ENCODE results near the gene KCNA1.
"Not testable (repeated sequence)": the region's sequence is repeated elsewhere in the genome, so short reads cannot be mapped to it uniquely, and the experiment has no call there.

KCNA1 gene

DNA sequence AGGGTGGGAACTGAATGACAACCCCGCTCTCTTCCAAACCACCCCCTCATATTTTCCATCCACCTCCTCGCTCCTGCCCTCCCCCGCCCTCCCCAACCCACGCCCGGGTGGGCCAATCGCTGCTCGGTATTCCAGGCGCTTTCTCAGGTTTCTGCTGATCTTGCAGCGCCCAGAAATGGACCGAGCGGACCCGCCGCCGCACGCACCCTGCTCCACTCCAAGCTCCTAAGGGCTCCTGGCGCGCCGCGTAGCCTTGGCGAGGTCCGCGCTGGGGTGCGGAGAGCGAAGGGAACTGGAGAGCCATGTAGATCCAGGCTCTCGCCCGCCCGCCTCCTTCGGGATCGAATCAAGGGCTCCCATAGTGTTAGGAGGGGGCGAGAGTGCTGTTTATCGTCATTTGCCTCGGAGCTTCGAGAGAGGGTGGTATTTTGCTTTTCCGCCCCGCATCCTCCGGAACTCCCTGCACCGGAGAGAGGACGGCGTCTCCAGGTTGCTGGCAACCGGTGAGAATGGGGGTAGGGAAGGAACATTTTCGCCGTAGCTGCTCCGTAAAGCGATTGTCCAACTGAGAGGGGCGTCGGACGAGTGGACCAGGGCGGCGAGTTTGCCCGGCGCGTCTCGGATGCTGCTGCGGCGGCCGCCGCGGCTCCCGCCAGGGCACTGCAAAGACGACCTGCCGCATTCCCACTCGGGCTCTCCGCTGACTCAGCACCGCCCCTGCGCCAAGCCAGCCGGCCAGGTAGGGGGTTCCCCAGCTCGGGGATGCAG is at the start of gene KCNA1:
Gene KCNA1, plus strand, starts transcription at position 172 of the 768 bp plus-strand sequence. CDS start 1,474 bp downstream, outside the sequence.
- no peak for DNase-seq (ENCODE audit: low read depth in 2 of 2)

DNA sequence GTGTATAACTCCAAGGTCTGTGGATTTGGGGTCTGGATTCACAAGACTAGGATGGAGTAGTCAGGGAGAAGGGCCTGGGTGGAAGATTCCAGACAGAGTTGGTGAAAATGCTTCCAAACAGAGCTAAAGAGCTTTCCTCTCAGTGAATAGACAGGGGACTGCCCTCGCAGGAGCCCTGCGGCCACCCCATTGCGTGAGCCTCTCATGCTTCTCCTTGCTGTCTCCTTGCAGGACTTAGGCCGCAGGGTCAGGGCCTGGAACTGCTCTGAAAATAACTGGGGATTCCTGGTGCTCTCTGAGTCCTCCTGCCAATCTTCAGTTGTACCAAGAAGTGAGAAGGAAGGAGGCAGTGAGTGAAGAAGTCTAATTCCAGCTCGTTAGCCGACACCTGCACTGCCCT is 49.0 kb upstream of the KCNA1 start:
- DNase-seq (ENCODE audit: low read depth in 2 of 2): no peak

DNA sequence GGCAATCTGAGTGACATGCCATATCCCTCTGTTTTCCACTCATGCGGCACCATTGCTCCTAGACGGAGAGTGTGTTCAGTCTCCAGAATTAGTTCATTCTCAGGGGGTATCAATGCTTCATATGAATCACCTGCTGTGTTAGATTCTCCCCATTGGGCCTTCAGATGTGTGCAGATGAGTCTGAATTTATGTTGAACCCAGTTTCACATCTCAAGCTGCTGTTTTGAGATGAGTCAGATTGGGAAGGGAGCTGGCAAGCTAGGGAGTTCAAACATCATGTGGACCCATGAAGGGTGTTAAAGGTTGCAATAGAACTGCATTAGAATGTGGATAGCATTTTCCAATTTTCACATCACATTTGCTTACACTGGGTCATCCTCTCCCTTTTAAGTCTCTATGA is 46.9 kb upstream of the KCNA1 start:
- DNase-seq (ENCODE audit: low read depth in 2 of 2): no peak

DNA sequence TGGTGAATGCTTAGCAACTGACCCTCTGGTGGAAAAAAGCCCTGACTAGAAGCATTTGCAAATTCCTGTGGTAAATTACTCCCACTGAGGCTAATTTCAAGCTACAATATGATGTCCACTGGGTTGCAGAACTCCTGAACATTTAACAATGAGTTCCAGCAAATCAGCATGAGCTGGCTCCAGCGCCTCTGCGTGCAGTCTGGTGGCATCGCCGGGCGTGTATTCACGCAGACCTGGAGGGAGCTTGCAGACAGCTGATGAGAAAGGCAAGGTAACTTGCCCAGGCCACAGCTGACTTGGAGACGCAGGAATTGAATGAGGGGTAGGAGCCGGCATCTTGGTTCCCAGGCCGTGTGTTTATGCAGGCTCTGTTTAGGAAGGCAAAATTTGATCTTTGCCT is 45.1 kb upstream of the KCNA1 start:
- DNase-seq (ENCODE audit: low read depth in 2 of 2): no peak

DNA sequence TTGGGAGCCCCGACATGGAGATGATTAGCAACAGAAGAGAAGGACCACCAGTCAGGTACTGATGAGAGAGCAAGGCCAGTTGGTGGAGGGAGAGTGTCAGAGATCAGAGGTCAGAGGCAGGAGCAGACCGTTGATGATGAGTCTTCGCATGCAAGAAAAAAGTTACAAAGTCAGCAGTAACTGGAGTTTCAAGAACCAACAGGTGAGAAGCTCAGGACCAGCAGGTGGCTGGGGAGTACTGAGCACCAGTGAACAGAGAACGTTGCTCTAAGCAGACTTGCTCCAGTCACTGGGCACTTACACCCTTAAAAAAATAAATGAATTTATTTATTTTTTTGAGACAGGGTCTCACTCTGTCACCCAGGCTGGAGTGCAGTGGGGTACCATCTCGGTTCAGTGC is 44.5 kb upstream of the KCNA1 start:
- DNase-seq (ENCODE audit: low read depth in 2 of 2): no peak

DNA sequence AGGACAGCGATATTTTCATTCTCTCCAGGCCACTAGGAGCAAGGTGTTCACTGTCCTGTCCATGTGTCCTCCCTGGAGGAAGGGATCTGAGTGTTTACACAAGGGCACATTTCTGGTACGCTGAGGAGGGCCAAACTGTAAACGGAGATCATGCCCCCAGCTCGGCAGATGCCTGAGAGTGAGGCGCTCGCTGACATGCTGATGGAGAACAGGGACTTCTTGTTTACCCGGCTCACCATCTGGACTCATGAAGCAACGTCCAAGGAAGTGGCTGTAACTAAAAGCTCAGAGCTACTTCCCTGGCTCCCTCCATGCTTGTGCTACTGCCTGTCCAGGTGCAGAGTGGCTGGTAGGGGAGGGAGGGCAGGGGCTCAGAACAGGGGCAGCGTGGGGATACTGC is 43.4 kb upstream of the KCNA1 start:
- DNase-seq (ENCODE audit: low read depth in 2 of 2): no peak

DNA sequence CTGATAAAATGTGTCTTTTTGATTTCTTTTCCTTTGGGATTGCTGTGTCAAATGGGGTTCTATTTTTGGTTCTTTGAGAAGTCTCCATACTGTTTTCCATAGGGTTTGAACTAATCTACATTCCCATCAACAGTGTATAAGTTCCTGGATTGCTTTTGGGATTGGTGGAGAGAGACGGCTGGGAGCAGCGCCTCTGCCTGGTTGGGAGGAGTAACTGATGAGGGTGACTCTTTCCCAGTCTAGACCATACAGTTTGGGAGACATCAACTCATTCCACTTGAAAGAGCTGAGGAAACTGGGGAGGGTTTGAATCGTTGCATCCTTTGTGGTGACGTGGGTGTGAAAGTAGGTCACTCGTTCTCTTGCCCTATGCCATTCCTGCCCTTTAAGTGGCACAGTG is 42.3 kb upstream of the KCNA1 start:
- no peak for DNase-seq (ENCODE audit: low read depth in 2 of 2)

DNA sequence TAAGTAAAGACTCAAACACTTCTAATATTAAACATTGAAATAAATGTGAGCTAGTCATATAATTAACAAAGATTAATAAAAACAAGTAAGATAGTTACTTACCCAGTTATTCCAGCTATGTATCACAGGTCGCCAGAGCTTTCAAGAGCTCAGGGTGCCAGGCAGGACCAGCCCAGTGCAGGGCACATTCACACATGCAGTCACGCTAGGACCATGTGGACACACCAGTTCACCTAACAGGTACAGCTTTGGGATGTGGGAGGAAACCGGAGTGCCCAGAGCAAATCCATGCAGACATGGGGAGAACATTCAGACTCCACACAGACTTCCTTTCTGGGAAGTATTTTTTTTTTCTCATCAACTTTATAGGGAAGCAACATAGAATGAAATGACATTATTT is 39.3 kb upstream of the KCNA1 start:
- DNase-seq (ENCODE audit: low read depth in 2 of 2): no peak

DNA sequence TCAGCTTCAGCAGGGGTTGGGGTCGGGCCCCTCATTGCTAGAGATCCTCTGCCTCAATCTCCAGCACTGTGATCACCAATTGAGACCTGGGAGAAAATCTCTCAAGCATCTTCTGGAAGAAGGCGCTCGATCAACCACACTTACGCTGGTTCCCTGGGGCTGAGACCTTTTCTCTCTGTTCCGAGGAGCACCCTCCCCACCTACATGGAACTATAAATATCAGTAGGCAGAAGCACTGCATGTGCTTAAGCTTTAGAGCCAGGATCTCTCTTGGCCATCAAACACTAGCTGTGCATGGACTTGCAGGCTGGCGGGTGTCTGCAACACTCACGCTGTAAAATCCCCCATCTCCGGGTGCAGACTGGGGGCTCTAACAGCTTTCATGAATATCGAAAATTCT is 38.2 kb upstream of the KCNA1 start:
- no peak for DNase-seq (ENCODE audit: low read depth in 2 of 2)

DNA sequence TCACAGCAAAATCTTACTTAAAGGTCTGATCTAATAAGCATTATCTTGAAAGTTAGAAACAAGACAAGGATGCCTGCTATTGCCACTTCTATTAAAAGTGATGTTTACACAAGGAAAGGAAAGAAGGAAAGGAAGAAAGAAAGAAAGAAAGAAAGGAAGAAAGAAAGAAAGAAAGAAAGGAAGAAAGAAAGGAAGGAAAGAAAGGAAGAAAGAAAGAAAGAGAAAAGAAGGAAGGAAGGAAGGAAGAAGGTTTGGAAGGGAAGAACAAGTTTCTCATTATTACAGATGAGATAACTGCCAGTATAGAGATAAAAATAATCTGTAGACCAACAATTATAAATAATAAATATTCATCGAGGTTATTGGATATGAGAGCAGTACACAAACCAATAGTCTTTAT is 35.8 kb upstream of the KCNA1 start:
- DNase-seq (ENCODE audit: low read depth in 2 of 2): no peak

DNA sequence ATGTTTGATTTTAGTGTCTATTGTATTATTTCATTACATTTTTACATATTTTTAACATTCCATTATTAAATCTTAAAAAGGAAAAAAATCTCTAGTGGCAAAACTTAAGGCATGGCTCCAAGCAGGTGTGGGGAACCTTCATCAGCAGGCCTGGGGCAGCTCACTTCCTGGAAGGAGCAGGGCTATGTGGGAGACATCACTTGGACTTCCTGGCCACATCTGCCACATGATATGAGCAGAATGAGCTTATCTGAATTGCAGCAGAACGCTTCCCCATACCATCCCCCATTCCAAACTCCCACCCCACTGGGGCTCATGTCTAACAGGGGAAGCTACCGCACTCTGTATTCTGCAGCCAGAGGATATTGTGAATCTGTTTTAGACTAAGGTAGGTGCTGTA is 35.0 kb upstream of the KCNA1 start:
- no peak for DNase-seq (ENCODE audit: low read depth in 2 of 2)

DNA sequence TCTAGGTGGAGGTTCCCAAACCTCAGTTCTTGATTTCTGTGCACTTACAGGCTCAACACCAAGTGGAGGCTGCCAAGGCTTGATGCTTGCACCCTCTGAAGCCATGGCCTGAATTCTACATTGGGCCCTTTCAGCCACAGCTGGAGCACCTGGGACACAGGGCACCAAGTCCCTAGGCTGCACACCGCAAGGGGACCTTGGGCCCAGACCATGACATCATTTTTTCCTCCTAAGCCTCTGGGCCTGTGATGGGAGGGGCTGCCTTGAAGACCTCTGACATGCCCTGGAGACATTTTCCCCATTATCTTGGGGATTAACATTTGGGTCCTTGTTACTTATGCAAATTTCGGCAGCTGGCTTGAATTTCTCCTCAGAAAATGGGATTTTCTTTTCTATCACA is 30.2 kb upstream of the KCNA1 start:
- DNase-seq (ENCODE audit: low read depth in 2 of 2): not testable (repeated sequence)

DNA sequence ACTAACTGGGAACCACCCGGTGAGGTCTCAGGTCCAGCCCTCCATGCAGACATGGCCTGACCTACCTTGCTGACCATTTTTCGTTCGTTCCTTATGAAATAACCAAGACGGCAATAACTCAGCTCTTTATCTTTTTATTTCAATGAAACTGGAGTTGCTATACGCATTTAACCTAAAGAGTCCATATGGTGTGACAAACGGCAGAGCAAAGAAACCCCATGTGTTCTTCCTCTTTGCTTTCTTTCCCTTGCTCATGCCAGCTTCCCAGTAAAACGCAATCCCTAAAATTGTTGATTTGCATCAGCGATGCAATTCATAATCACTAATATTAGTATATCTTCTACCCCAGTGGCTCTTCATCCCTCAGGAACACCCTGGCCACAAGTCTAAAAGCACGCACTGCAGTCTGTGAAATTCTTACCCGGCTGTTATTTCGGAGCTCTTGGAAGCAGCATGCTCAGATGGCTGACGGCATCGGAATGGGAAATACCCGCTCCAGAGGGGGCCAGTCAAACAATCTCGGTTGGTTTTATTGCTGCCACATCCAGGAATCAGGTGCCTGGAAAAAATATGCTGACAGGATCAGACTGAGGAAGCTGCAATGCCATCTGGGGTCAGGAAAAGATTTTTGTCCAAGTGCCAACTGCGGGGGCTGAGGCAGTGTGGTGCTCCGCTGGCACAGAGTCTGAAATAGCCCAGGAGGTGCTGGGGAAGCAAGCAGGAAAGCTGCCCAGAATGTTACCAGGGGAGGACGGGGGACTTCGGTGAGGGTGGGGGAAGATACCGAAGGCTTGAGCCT is 28.2 kb upstream of the KCNA1 start:
- DNase-seq (ENCODE audit: low read depth in 2 of 2): no peak

DNA sequence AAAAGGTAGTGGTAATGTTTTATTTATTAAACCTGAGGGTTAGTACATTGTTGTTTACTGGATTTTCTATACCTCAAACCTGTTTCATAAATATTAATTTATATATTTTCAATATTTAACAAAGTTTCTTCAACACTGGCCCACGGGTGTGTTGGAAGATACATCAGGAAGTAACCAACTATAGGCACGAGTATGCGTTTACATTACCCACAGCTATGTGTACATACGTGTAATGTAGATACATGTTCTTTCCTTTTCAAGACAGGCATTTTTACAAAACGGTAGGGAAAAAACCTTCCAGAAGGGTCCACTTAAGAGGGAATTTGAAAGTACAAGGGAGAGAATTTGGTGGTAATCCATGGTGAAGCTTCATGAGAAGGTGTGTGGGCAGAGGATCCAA is 17.8 kb upstream of the KCNA1 start:
- DNase-seq (ENCODE audit: low read depth in 2 of 2): no peak

DNA sequence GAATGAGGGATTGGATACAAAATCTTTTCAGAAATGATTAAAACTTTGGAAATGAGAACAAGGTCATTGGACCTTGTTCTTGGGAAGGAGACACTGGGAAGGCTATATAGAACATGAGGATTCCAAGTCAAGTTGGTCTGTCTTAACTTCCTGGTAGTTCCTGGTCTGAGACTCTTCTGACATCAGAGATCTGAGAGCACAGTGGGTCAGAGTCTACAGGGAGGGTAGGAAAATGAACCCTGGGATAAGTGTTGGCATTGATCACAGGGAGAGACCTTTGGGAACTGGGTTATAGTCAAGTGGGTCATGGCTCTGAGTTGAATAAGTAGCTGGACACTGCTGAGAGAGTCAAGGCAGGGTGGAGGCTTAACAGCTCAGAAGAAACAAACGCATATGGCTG is 17.3 kb upstream of the KCNA1 start:
- DNase-seq (ENCODE audit: low read depth in 2 of 2): no peak

DNA sequence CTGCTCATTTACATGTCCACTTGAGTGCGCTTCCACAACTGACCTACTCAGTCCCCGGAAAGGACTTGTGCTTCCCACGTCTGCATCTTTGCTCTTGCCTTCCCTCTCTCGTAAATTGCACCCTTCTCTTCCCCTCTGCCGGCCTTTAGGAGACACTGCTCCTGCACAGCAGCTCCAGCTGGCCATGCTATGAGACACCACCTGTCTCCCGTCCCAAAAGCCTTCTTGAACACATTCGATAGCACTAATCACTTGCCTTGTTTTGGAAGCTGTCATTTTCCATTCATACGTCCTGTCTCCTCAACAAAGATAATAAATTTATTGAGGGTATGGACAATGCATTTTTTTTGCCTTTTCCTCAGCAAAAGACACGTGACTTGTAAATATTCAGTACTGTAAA is 15.7 kb upstream of the KCNA1 start:
- no peak for DNase-seq (ENCODE audit: low read depth in 2 of 2)

DNA sequence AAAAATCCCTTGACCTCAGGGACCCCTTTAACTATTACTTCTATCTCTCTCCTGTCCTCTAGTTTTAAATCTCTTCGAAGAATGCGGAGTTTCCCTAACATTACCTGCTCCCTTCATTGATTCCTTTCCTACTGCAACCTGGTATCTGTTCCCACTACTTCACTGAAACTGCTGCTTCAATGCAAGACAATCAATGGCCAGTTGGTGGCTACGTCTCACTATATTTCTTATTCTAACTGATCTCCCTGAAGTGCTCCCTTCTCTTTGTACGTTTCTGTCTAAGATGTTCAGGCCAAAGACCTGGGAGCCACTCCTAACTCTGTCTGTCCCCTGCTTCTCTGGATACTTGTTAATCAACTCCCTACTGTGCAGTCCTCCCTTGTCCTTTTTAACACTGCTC is 10.3 kb upstream of the KCNA1 start:
- no peak for DNase-seq (ENCODE audit: low read depth in 2 of 2)

DNA sequence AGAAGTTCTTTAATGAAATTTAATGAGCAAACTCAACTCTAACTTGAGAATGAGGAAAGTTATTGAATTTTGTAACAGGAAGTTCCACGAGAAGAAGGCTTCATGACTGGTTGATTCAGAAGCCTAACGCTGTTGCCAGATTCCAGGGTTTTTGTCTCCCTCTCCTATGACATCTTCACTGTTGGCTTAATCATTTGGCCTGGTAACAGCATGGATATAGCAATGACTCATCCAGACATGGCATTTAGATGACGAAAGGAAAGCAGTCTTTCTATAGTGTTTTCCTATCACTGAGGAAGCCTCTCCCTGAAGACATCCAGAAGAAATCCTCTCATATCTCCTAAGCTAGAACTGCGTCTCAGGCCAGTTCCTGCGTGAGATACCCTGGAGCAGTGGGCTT is 9.4 kb upstream of the KCNA1 start:
- DNase-seq (ENCODE audit: low read depth in 2 of 2): no peak

DNA sequence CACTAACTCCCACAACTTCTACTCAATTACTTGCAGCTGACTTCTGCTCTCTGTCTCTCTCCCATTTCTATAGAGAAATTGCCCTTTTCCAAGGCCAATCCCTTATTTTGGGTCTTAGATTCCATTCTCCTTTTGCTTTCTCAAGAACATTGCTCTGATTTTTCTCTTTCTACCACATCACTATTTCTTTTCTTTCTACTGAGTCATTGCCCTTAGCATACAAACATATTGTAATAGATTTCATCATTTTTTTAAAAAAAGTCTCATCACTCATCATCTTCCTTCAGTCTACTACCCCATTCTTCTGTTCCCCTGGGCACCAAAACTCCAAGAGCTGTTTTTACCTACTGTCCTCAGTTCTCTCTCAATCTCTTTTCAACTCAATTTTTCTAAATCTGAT is 4.4 kb upstream of the KCNA1 start:
- DNase-seq (ENCODE audit: low read depth in 2 of 2): no peak

DNA sequence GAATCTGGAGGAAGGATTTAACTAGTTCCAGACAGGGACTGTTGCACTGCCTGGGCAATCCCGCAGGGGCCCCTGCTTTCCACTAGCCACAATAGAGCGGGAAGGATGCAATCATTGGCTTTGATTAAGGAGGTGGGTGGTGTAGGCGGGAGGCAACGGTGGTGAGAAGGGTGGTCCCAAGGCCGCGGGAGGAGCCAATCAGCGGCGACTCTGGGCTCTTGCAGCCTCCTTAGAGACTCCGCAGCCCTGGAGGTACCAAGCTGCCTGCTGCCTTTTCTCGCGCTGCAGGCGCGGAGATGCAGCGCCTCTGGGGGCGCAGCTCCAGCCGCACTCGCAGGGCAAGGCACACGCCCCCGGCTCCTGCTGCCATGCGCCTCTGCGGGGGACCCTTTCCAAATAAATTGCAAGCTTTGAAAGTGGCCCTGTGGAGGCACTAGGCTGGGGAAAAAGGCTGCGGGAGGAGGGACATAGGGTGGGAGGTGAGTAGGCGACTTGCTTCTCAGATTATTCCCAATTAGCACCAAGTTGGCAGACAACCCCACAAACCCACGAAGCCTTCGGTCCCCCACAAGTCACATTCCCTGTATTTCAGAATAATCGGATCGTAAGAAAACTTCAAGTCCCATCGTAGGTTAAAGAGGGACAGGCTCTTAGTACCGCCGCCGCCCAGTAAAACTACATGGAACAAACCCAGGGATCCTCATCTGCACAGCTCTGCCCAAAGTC is 858 bp upstream of the KCNA1 start:
- no peak for DNase-seq (ENCODE audit: low read depth in 2 of 2)

DNA sequence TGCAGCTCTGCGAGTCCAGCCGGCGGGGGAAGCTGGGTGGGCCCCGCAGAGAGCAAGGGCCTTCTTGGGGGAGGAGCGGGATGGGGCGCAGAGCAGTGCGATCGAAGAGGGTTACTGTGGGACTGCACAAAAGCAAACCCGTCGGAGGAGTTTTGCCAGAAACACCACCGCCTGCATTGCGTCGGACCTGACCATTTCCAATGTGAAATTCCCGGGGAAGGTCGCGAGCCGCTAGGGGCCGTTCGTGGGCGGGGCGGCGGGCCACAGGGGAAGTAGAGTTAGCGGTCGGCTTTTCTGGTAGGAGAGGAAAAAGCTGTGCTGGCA is 333 bp upstream of the KCNA1 start:
- DNase-seq (ENCODE audit: low read depth in 2 of 2): no peak

DNA sequence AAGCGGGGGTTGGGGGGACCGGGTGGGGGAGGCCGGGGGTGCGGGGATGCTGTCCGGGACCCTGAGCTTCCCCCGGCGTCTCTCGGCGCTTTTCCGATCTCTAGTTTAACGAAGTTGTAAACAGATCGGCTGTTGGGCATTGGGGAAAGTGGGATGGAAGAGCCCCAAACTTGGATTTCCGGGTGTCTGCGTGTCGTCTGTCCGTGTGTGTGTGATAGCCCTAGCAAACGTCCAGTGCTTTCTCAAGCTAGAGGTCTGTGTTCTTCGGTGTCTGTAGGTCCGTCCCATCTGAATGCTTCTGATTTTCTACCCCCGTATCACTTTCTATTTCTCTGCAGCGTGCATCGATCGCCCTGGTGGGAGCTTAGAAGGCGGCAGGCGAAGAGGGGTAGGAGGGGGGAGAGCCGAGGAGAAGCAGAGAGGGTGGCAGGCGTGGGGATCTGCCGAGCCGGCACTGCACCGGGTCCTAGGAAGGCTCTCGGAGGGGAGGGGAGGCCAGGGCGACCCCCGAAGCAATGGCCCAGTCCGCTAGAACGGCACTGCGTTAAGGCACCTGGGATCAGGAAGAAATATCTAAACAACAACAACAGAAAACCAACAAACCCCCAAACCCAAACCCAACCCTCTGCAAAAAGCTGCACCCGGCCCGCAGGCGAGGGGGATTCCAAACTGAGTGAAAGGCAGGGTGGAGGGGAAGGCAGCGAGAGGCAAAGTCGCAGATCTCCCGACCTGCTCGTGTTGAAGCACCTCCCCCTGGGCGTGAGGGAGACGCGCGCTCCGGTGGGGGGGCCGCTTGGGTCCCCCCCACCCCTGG is 1.0 kb downstream of the KCNA1 start:
- no peak for DNase-seq (ENCODE audit: low read depth in 2 of 2)
